AG09319 (cell line): ENCODE measurements around the gene LIMD2.

Source experiments
- DNase-seq: peaks from one replicate; pipeline ENCODE4 v3.0.0-alpha.2; 2010; ENCODE audit warnings: low read depth; ENCODE audit errors: extremely low read depth
- TF ChIP-seq, protein P1 (sequence below): IDR thresholded peaks from 2 replicates; pipeline ENCODE4 v1.5.1; 2011; ENCODE audit warnings: low read depth, mild to moderate bottlenecking, inconsistent platforms, low read length, moderate library complexity

The LIMD2 gene

DNA sequence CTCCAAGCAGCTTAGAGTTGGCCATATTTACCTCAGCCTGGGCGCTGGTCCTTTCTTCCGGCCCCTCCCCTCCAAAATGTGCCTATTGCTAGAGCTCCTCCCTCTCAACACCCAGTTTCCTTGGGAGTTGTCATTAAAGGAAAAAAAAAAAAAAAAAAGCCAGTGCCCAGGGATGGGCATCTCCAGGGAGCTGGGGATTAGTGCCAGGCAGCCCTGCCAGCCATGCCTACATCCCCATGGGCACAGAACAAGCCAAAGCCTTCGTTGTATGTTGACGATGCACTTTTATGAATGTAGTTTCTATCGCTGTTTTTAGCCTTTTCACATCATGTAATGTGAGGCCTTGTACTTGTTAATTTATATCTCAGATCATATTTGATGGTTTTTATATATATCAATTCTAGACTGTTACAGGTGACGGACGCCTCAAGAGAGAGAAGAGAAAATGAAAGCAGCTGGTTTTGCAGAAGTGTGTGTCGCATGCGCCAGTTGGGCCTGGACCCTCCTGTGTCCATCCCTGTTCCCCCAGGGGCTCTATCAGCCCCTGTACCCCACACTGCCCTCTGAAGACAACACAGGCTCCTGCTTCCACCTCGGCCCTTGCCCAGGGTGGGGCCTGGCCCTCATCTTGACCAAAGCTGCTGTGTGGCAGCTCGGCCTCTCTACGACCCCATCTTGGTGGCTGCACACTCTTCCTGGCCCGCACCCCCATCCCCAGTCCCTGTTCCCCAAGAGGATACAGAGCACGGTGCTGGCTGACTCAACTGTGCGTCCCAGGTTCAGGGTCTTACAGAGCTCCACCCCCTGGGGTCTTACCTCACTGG lies 4.8 kb downstream of the LIMD2 start:
- TF ChIP-seq, protein P1, sequence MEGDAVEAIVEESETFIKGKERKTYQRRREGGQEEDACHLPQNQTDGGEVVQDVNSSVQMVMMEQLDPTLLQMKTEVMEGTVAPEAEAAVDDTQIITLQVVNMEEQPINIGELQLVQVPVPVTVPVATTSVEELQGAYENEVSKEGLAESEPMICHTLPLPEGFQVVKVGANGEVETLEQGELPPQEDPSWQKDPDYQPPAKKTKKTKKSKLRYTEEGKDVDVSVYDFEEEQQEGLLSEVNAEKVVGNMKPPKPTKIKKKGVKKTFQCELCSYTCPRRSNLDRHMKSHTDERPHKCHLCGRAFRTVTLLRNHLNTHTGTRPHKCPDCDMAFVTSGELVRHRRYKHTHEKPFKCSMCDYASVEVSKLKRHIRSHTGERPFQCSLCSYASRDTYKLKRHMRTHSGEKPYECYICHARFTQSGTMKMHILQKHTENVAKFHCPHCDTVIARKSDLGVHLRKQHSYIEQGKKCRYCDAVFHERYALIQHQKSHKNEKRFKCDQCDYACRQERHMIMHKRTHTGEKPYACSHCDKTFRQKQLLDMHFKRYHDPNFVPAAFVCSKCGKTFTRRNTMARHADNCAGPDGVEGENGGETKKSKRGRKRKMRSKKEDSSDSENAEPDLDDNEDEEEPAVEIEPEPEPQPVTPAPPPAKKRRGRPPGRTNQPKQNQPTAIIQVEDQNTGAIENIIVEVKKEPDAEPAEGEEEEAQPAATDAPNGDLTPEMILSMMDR, result no peak
- no peak for DNase-seq

DNA sequence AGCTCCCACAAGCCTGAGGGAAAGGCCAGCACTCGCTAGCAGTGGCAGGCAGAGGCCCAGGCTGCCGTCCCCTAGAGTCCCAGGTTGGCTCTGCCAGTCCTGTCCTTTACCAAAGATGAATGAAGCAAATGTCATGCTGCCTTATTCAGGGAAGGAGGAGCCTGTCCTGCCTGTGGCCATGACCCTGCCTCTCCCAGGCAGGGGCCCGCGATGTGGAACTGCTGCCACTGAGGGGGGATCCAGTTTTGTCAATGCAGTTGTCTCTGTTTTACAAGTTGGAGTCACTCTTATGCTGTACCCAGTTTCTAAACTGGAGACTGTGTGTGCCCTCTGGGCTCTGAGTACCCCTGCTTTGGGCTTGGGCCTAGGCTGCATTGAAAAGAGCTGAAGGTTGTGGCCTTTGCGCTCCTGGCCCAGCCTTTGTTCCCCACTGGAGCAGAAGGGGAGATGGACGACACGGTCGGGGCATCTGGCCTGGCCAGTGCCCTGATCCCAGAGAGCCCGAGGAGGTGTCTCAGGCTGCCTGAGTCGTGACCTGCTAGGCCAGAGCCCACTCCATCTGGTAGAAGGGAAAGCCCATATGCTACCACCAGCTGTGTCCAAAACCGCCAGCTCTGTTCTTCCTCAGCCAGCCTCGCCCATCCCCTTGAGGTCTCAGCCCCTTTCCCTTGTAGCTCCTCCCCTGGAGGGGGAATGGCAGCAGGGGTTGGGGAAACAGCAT lies 5.5 kb downstream of the LIMD2 start:
- TF ChIP-seq, protein P1, result no peak
- no peak for DNase-seq

DNA sequence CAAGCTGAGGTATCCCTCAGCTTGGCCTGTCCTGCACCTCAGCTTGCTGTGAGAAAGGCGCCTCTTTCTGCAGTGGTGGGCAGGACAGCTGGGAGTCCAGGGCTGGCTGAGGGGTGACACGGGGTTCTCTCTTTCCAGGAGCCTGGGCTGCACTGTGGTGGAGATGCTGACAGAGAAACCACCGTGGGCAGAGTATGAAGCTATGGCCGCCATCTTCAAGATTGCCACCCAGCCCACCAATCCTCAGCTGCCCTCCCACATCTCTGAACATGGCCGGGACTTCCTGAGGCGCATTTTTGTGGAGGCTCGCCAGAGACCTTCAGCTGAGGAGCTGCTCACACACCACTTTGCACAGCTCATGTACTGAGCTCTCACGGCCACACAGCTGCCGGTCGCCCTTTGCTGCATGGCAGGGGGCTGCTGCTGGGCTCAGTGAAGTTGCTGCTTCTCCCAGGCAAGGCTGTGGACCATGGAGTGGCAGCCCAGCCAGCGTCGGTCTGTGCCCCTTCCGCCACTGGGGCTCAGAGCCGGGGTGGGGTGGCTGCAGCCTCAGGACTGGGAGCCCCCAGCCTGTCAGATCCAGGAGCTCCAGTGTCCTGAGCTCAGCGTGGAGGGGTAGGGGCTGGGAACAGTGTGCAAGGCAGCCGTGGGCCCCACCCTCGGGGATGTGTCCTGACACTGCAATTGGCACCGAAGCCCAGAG lies 6.4 kb downstream of the LIMD2 start:
- DNase-seq, result no peak
- TF ChIP-seq, protein P1, result no peak

DNA sequence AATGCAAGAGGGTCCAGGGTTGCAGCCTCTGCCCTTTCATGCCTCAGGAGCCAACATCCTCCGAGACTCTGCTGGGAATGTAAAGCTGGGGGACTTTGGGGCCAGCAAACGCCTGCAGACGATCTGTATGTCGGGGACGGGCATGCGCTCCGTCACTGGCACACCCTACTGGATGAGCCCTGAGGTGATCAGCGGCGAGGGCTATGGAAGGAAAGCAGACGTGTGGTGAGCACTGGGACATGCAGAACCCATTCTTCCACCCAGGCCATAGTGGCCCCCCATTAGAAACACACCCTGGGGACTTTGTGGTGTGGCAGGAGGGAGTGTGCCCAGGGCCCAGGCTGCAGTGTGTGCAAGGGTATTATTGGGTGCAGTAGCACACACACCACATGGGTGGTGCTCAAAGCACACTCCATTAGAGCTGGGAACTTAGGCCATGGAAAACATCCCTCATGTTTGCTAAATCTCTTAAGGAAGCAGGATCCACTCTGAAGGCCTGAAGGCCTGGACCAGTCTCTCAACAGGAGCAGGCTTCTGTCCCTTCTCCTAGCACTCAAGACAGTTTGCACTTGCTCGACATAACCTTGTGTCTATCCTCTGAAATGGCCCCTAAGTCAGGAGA lies 7.6 kb downstream of the LIMD2 start:
- TF ChIP-seq, protein P1, result no peak
- no peak for DNase-seq

DNA sequence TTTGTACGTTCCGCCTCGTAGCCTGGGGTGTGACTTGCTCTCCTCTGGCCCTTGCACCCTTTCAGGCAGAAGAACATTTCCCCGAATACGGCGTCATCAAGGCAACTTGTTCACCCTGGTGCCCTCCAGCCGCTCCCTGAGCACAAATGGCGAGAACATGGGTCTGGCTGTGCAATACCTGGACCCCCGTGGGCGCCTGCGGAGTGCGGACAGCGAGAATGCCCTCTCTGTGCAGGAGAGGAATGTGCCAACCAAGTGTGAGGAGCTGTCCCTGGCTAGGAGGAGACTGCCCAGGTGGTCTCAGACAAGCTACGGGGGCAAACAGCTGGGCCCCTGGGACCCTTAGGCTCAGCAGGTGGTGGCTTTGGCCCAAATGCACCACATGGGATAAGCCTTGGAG lies 10.4 kb downstream of the LIMD2 start:
- TF ChIP-seq, protein P1, result no peak
- no peak for DNase-seq

DNA sequence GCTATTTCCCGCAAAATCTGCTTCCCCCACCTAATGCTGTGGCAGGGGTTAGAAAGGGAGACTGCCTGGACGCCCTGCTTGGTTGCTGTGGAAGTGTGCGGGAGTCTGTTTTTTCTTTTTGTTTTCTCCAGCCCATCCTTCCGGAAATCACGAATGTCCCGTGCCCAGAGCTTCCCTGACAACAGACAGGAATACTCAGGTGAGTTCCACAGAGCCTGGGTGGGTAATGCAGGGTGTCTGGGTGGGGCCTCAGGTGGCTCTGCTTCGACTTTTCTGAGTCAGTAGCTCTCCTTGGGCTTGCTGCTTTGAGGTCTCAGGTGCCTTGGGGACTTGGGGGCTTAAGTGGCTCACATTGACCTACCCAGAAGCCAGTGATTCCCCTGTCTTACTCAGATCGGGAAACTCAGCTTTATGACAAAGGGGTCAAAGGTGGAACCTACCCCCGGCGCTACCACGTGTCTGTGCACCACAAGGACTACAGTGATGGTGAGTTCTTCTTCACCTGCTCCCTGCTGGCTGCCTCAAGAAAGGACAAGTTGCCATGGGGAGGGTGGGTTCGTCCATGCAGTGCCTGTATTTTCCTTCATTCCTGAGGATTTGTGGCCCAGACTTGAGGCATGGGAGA lies 11.4 kb downstream of the LIMD2 start:
- no peak for DNase-seq
- TF ChIP-seq, protein P1, result no peak
